ENCODE results near the gene POLG.
"Not testable (repeated sequence)": the region's sequence is repeated elsewhere in the genome, so short reads cannot be mapped to it uniquely, and the experiment has no call there.

POLG gene

DNA sequence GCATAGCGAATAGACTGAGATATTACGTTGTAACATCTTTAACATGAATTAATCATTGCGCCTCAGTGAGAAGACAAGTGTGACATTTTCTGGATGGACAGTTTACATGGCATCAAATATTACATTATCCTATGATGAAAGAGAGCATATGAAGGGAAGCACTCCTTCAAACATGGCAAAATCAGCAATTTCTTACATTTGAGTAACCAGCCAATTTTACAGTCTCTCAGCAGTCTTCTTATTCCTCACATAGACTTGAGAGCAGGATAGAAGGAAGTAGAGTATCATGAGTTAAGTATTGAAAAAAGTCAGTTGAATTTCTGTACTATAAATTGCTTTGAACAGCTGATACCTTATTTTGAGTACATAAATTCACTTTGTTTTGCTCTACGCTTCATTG lies 52.0 kb downstream of the POLG start:
- no peak for DNase-seq (ENCODE audit: low read depth)

DNA sequence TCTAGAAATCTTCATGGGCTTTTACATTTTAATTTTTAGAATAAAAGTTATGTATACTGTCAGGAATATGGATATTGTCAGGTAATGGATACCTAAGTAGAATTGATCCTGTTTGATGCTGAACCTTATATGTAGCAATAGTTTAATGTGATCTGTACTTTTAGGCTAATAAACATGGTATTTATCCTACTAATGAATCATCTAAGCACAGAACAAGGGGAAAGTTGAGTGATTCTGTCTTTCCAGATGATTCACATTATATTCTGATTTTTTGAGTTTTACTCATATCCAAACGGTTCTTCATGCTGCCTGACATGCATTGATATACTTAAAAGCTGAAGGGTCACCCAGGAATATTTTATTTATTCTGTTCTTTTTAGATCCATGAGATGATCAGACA lies 56.3 kb downstream of the POLG start:
- no peak for DNase-seq (ENCODE audit: low read depth)

DNA sequence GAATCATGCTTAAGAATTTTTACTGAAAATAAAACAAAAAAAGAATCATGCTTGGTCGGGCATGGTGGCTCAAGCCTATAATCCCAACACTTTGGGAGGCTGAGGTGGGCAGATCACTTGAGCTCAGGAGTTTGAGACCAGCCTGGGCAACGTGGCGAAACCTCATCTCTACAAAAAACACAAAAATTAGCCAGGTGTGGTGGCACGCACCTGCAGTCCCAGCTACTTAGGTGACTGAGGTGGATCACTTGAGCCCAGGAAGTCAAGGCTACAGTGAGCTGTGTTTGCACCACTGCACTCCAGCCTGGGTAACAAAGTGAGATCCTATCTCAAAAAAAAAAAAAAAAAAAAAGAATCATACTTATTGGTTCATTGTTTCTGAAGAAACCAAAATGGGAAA lies 57.3 kb downstream of the POLG start:
- DNase-seq (ENCODE audit: low read depth) = not testable (repeated sequence)

Measured in stimulated activated CD8-positive, alpha-beta memory T cell treated with anti-CD3 and anti-CD28 coated beads, Interleukin-12 subunit alpha, Interleukin-12 subunit beta, amount 100 ng/mL, for 4 hours (primary cell).